Measurements from ENCODE around the gene STT3A.

- TF ChIP-seq CTCF (IDR thresholded peaks at IDR 0.05; ENCODE audit: insufficient read depth, low read depth, low read length), result no peak
- TF ChIP-seq EZH2 (IDR thresholded peaks at IDR 0.05; ENCODE audit: insufficient read depth, low read length), result no peak
Measured at GRCh38 chr11:125551835-125552342, 40.8 kb upstream of the STT3A start.

Measured in astrocyte (in vitro differentiated cells and primary cell).